Islet precursor cell (in vitro differentiated cells): ENCODE data around the gene TADA3.
A peak's percentile ranks its signal among the peaks of the same experiment; 100 is the strongest.
"Not testable (repeated sequence)": the region's sequence is repeated elsewhere in the genome, so short reads cannot be mapped to it uniquely, and the experiment has no call there.

ENCODE experiments used
- DNase-seq: peaks from one replicate; pipeline ENCODE4 v3.0.0-alpha.2; 2018

Gene TADA3

GRCh38 chr3:9783954-9784353 is 8.3 kb downstream of the TADA3 start:
- DNase-seq: no peak

GRCh38 chr3:9782770-9783169 is 9.5 kb downstream of the TADA3 start:
- no peak for DNase-seq

- DNase-seq: no peak
These were observed 10.2 kb downstream of the TADA3 start for GRCh38 chr3:9781978-9782603.

- no peak for DNase-seq
These were observed 10.7 kb downstream of the TADA3 start for GRCh38 chr3:9781551-9781950.

- DNase-seq: no peak
These were observed 11.4 kb downstream of the TADA3 start for GRCh38 chr3:9780910-9781309.

GRCh38 chr3:9780458-9780812 is 11.8 kb downstream of the TADA3 start:
- no peak for DNase-seq

- DNase-seq: no peak
These were observed 12.4 kb downstream of the TADA3 start for GRCh38 chr3:9779721-9780457.

GRCh38 chr3:9779075-9779593 is 13.1 kb downstream of the TADA3 start:
- DNase-seq: no peak

GRCh38 chr3:9778143-9779074 is 13.9 kb downstream of the TADA3 start:
- DNase-seq: no peak

- DNase-seq: no peak
These were observed 14.6 kb downstream of the TADA3 start for GRCh38 chr3:9777694-9778021.

- DNase-seq: no peak
These were observed 15.2 kb downstream of the TADA3 start for GRCh38 chr3:9776896-9777693.

- not testable (repeated sequence) for DNase-seq
These were observed 21.3 kb downstream of the TADA3 start for GRCh38 chr3:9771007-9771406.

GRCh38 chr3:9770276-9770812 is 21.9 kb downstream of the TADA3 start:
- DNase-seq: no peak

- peak; percentile 92 for DNase-seq
These were observed 22.6 kb downstream of the TADA3 start, which contains the start of gene CAMK1 for GRCh38 chr3:9769426-9770275. Gene CAMK1 (minus strand): TSS chr3:9769947. CDS start chr3:9767749, 2,198 bp downstream.

GRCh38 chr3:9769012-9769411 is 23.3 kb downstream of the TADA3 start:
- DNase-seq: no peak

GRCh38 chr3:9768141-9768775 is 24.0 kb downstream of the TADA3 start:
- no peak for DNase-seq

- no peak for DNase-seq
These were observed 24.9 kb downstream of the TADA3 start for GRCh38 chr3:9767418-9767817.

- peak; percentile 73 for DNase-seq
These were observed 26.4 kb downstream of the TADA3 start for GRCh38 chr3:9765865-9766264.

GRCh38 chr3:9762871-9763270 is 29.4 kb downstream of the TADA3 start:
- no peak for DNase-seq

- DNase-seq: no peak
These were observed 30.4 kb downstream of the TADA3 start for GRCh38 chr3:9761919-9762318.
